ENCODE results near the gene CHRM4. TPM values are rescaled to one million over a fixed set of nuclear protein-coding genes. Genes with fewer than 3 reads are reported as not detected.

The CHRM4 gene
- total RNA-seq, 3 donors from 2014 or later (not counting 1 experiment from before 2014, with no cell fraction given), result 2.2 to 6.5 (median 3.7) TPM

DNA sequence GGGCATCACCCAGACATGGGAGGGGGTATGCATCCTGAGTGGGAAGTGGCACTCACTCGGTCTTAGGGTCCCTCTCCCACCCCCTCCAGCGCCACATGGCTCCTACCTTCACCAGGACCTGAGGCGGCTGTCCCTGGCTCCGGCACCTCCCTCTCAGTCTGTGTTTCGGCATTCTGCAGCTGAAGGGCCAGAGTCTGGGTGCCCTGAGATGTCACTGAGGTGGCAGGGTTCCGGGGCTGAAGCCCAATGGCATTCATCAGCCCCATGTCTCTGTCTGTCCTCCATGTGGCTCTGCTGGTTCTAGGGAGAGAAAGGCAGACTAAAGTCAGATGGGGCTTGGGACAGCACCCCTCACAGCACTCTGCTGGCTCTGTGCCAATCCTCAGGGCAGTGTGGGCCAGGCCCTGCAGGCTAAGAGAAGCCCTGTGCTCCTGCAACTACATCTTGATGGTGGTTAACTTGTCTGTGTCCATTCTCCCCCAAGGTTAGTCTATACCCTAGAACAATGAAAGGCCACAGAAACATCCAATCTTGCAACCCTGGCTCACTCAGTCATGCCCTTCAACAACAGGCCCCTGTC lies 16.9 kb upstream of the CHRM4 start:
- DNase-seq, result no peak
- H3K4me1 Mint-ChIP-seq, result no peaks in the 10 kb centered on the region
- TF ChIP-seq, protein P1, sequence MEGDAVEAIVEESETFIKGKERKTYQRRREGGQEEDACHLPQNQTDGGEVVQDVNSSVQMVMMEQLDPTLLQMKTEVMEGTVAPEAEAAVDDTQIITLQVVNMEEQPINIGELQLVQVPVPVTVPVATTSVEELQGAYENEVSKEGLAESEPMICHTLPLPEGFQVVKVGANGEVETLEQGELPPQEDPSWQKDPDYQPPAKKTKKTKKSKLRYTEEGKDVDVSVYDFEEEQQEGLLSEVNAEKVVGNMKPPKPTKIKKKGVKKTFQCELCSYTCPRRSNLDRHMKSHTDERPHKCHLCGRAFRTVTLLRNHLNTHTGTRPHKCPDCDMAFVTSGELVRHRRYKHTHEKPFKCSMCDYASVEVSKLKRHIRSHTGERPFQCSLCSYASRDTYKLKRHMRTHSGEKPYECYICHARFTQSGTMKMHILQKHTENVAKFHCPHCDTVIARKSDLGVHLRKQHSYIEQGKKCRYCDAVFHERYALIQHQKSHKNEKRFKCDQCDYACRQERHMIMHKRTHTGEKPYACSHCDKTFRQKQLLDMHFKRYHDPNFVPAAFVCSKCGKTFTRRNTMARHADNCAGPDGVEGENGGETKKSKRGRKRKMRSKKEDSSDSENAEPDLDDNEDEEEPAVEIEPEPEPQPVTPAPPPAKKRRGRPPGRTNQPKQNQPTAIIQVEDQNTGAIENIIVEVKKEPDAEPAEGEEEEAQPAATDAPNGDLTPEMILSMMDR (IDR thresholded peaks at IDR 0.05), result no peak
- H3K9me3 Mint-ChIP-seq, result no peaks in the 10 kb centered on the region
- no peak overlapping the region for H3K4me3 ChIP-seq (ENCODE audit: low read length)
- no peaks in the 10 kb centered on the region for H3K36me3 Mint-ChIP-seq
- intact Hi-C loops (cut with micrococcal nuclease), result no loop called here
- H3K27me3 Mint-ChIP-seq (ENCODE audit: low read depth in 2 of 2), result no peaks in the 10 kb centered on the region
- H3K27me3 ChIP-seq (ENCODE audit: control insufficient read depth, insufficient read depth, low read length), result no peaks in the 10 kb centered on the region
- no peak for ATAC-seq
- H3K9me3 ChIP-seq (ENCODE audit: control insufficient read depth, insufficient read depth, low read length), result no peaks in the 10 kb centered on the region
- no peaks in the 10 kb centered on the region for H3K4me1 ChIP-seq (ENCODE audit: control insufficient read depth, insufficient read depth, low read length)
- H3K4me3 Mint-ChIP-seq, result no peak overlapping the region
- 95% methylated on average over 6 of the region's 6 CpGs for WGBS (ENCODE audit: insufficient coverage)
- no peak overlapping the region for H3K27ac Mint-ChIP-seq
- peaks cover 40% of the 10 kb centered on the region for H3K36me3 ChIP-seq (ENCODE audit: control insufficient read depth, insufficient read depth, low read length)
- no peak overlapping the region for H3K27ac ChIP-seq (ENCODE audit: low read length)

DNA sequence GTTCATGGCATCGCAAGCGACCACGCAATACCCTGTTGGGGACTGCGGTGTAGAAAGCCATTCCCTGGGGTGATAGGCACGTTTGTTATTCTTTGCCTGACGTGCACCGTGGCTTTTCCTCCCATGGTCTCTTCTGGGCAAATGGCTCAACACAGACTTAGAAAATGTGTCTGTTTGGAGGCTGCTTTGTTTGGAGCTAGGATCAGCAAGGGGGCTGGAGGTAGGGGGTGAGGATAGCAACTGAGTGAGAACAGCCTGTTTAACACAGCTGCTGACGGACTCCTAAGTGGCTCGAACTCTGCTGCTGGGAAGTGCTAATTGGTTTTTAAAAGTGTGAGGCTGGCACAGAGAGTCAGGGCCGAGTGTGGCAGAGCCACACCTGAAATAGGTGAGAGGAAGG lies 16.1 kb upstream of the CHRM4 start:
- H3K27ac Mint-ChIP-seq, result no peak overlapping the region
- H3K9me3 ChIP-seq (ENCODE audit: control insufficient read depth, insufficient read depth, low read length), result no peaks in the 10 kb centered on the region
- no peaks in the 10 kb centered on the region for H3K4me1 ChIP-seq (ENCODE audit: control insufficient read depth, insufficient read depth, low read length)
- H3K36me3 ChIP-seq (ENCODE audit: control insufficient read depth, insufficient read depth, low read length), result peaks cover 45% of the 10 kb centered on the region
- no peaks in the 10 kb centered on the region for H3K27me3 ChIP-seq (ENCODE audit: control insufficient read depth, insufficient read depth, low read length)
- no peaks in the 10 kb centered on the region for H3K27me3 Mint-ChIP-seq (ENCODE audit: low read depth in 2 of 2)
- H3K36me3 Mint-ChIP-seq, result no peaks in the 10 kb centered on the region
- no peak for ATAC-seq
- no peak overlapping the region for H3K4me3 ChIP-seq (ENCODE audit: low read length)
- intact Hi-C loops (cut with micrococcal nuclease), result no loop called here
- no peaks in the 10 kb centered on the region for H3K9me3 Mint-ChIP-seq
- no peaks in the 10 kb centered on the region for H3K4me1 Mint-ChIP-seq
- TF ChIP-seq, protein P1 (IDR thresholded peaks at IDR 0.05), result no peak
- H3K4me3 Mint-ChIP-seq, result no peak overlapping the region
- no peak overlapping the region for H3K27ac ChIP-seq (ENCODE audit: low read length)
- WGBS (ENCODE audit: insufficient coverage), result 94% methylated on average over 10 of the region's 10 CpGs
- no peak for DNase-seq

DNA sequence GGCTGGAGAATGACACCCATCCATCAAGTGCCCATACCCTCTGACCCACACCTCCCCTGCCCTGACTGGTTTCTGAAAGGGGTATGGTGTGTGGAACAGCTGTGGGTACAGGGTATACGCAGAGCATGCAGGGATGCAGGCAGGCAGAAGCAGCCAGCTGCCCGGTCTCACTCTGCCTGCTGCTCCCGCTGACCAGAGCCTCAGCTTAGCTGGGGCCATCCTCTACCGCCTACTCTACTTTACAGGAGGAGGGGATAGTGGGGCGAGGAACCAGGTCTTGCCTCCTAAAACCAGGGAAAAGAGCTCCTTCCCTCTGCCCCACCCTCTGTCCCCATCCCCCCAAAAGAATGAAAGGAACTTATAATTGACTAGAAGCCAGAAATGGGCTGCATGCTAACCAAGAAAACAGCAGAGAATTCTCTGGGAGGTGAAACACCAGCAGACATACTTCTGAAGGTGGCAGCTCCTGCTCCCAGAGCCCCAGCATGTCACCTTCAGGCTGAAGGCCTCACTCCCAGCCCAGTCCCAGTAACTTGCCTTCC lies 13.0 kb upstream of the CHRM4 start:
- H3K36me3 ChIP-seq (ENCODE audit: control insufficient read depth, insufficient read depth, low read length), result peaks cover 43% of the 10 kb centered on the region
- no peaks in the 10 kb centered on the region for H3K36me3 Mint-ChIP-seq
- H3K27me3 Mint-ChIP-seq (ENCODE audit: low read depth in 2 of 2), result no peaks in the 10 kb centered on the region

More for the DNA sequence above, 13.0 kb upstream of the CHRM4 start:
- Histone ChIP-seq H3K27me3 (ENCODE audit: control insufficient read depth, insufficient read depth, low read length) (no peaks in the 10 kb centered on the region), H3K27ac (ENCODE audit: low read length) (no peak overlapping the region), H3K9me3 (ENCODE audit: control insufficient read depth, insufficient read depth, low read length) (no peaks in the 10 kb centered on the region), H3K4me3 (ENCODE audit: low read length) (no peak overlapping the region), H3K4me1 (ENCODE audit: control insufficient read depth, insufficient read depth, low read length) (no peaks in the 10 kb centered on the region)
- Mint-ChIP-seq H3K27ac (no peak overlapping the region), H3K4me1 (no peaks in the 10 kb centered on the region), H3K4me3 (no peak overlapping the region), H3K9me3 (no peaks in the 10 kb centered on the region)
- WGBS (ENCODE audit: insufficient coverage), result no CpG with 5 or more reads among the region's 5 CpGs
- intact Hi-C loops (cut with micrococcal nuclease), result no loop called here
- no peak for ATAC-seq
- DNase-seq, result no peak
- TF ChIP-seq, protein P1 (IDR thresholded peaks at IDR 0.05), result no peak
